ENCODE measurements around the gene NRM.
A peak's percentile ranks its signal among the peaks of the same experiment; 100 is the strongest.

Gene NRM

GRCh38 chr6:30690403-30691207 lies at the start of gene NRM:
Gene NRM (minus strand): TSS chr6:30690984. CDS start chr6:30690974, 10 bp downstream.
- TF ChIP-seq CTCF (conservative IDR thresholded peaks at IDR 0.05; ENCODE audit: low read depth, low read length) = no peak
- H3K4me3 ChIP-seq (ENCODE audit: low read depth, low read length) = peak within 1 kb of the TSS; percentile 69
- DNase-seq (ENCODE audit: low read depth) = peak; percentile 74

- H3K4me3 ChIP-seq (ENCODE audit: low read depth, low read length) = no peak overlapping the region
- DNase-seq (ENCODE audit: low read depth) = no peak
- TF ChIP-seq CTCF (conservative IDR thresholded peaks at IDR 0.05; ENCODE audit: low read depth, low read length) = no peak
Observed at GRCh38 chr6:30740540-30740870, 49.7 kb upstream of the NRM start.

- TF ChIP-seq CTCF (conservative IDR thresholded peaks at IDR 0.05; ENCODE audit: low read depth, low read length) = no peak
- DNase-seq (ENCODE audit: low read depth) = no peak
- no peak overlapping the region for H3K4me3 ChIP-seq (ENCODE audit: low read depth, low read length)
Observed at GRCh38 chr6:30738532-30738931, 47.7 kb upstream of the NRM start.

- H3K4me3 ChIP-seq (ENCODE audit: low read depth, low read length) = no peak overlapping the region
- TF ChIP-seq CTCF (conservative IDR thresholded peaks at IDR 0.05; ENCODE audit: low read depth, low read length) = no peak
- DNase-seq (ENCODE audit: low read depth) = no peak
Observed at GRCh38 chr6:30735668-30736314, 45.0 kb upstream of the NRM start.

GRCh38 chr6:30732237-30732943 lies 41.6 kb upstream of the NRM start:
- DNase-seq (ENCODE audit: low read depth) = no peak
- no peak for TF ChIP-seq CTCF (conservative IDR thresholded peaks at IDR 0.05; ENCODE audit: low read depth, low read length)
- no peak overlapping the region for H3K4me3 ChIP-seq (ENCODE audit: low read depth, low read length)

- no peak overlapping the region for H3K4me3 ChIP-seq (ENCODE audit: low read depth, low read length)
- peak; percentile 45 for DNase-seq (ENCODE audit: low read depth)
- peak; percentile 50 for TF ChIP-seq CTCF (conservative IDR thresholded peaks at IDR 0.05; ENCODE audit: low read depth, low read length)
Observed at GRCh38 chr6:30730601-30731435, 40.0 kb upstream of the NRM start.
